H1 (cell line): ENCODE measurements around the gene SIN3B. TPM values are rescaled to one million over a fixed set of nuclear protein-coding genes. Genes with fewer than 3 reads are reported as not detected.

Source experiments
- CTCF ChIA-PET: fragments of 300-600 bp; sonication (Branson Sonifier 250); formaldehyde crosslinking; loops from one replicate; lab custom pipeline; 2021; ENCODE audit not compliant: partially characterized antibody; lab: Charles Lee
- POLR2A ChIA-PET: fragments of 300-600 bp; sonication (Branson Sonifier 250); formaldehyde crosslinking; loops from one replicate; lab custom pipeline; 2021; ENCODE audit warnings: inconsistent platforms; ENCODE audit not compliant: partially characterized antibody; lab: Charles Lee
- DNase-seq, 2 experiments: peaks; one replicate each; pipeline versions ENCODE4 v3.0.0 to v3.0.0-alpha.2; 2010 to 2022; ENCODE audit warnings: low spot score in 2 of 2, low read depth in 1 of 2, mixed read lengths in 1 of 2
- FAIRE-seq: peaks from 2 replicates; lab custom pipeline; 2011; peaks lifted over from hg19 to GRCh38; lab: Jason Lieb, UNC
- H2AFZ ChIP-seq: 2 replicates; pipeline ENCODE4 v1.8.1; 2012; ENCODE audit warnings: low read length, inconsistent platforms
- H2AK5ac ChIP-seq: 2 replicates; pipeline ENCODE4 v1.6.1; 2013; ENCODE audit warnings: low read depth, low read length
- H2BK120ac ChIP-seq: replicated peaks from 2 replicates; pipeline ENCODE3; 2013; ENCODE audit warnings: low read depth, low read length, inconsistent platforms
- H2BK12ac ChIP-seq: 2 replicates; pipeline ENCODE4 v1.6.1; 2013; ENCODE audit warnings: low read depth, low read length
- H2BK15ac ChIP-seq: 2 replicates; pipeline ENCODE4 v1.6.1; 2013; ENCODE audit warnings: low read length
- H2BK20ac ChIP-seq: 2 replicates; pipeline ENCODE4 v1.6.1; 2013; ENCODE audit warnings: low read length
- H2BK5ac ChIP-seq: 2 replicates; pipeline ENCODE4 v1.6.1; 2013; ENCODE audit warnings: low read depth, low read length
- H3K14ac ChIP-seq: 2 replicates; pipeline ENCODE4 v1.6.1; 2013; ENCODE audit warnings: inconsistent platforms; ENCODE audit not compliant: insufficient read length
- H3K18ac ChIP-seq: 2 replicates; pipeline ENCODE4 v1.6.1; 2013; ENCODE audit warnings: low read length; ENCODE audit errors: extremely low read depth
- H3K23ac ChIP-seq: 2 replicates; pipeline ENCODE4 v1.6.1; 2013; ENCODE audit warnings: inconsistent platforms; ENCODE audit not compliant: insufficient read length
- H3K23me2 ChIP-seq: 2 replicates; pipeline ENCODE4 v1.6.1; 2013; ENCODE audit warnings: low read depth, low read length
- H3K27ac ChIP-seq: 2 replicates; pipeline ENCODE4 v1.6.1; 2011; ENCODE audit warnings: low read depth, low read length, inconsistent platforms
- H3K27me3 ChIP-seq, 4 experiments: replicated peaks in 1 of 4; 1 replicate in 1 of 4; 2 replicates in 3 of 4; pipeline versions ENCODE4 v1.6.1 to v1.8.1; 2011 to 2013; ENCODE audit warnings: low read length in 3 of 4, mild to moderate bottlenecking in 3 of 4, inconsistent platforms in 2 of 4, mixed read lengths in 2 of 4, moderate library complexity in 1 of 4; ENCODE audit not compliant: control insufficient read depth in 3 of 4, insufficient read depth in 3 of 4; ENCODE audit errors: extremely low read depth in 1 of 4
- H3K36me3 ChIP-seq, 4 experiments: 2 replicates each; pipeline versions ENCODE4 v1.6.1 to v1.8.1; 2011 to 2013; ENCODE audit warnings: mild to moderate bottlenecking in 4 of 4, low read length in 3 of 4, moderate library complexity in 2 of 4, control low read depth in 1 of 4, inconsistent platforms in 1 of 4; ENCODE audit not compliant: insufficient read depth in 4 of 4, control insufficient read depth in 2 of 4
- H3K4ac ChIP-seq: replicated peaks from 2 replicates; pipeline ENCODE3; 2013; ENCODE audit warnings: low read length, low read depth, mixed read lengths, inconsistent platforms; ENCODE audit not compliant: insufficient read length
- H3K4me1 ChIP-seq, 4 experiments: replicated peaks in 1 of 4; 1 replicate in 1 of 4; 2 replicates in 3 of 4; pipeline versions ENCODE4 v1.6.1 to v1.8.1; 2011 to 2013; ENCODE audit warnings: low read length in 3 of 4, inconsistent platforms in 2 of 4, mixed read lengths in 1 of 4; ENCODE audit not compliant: insufficient read depth in 4 of 4, control insufficient read depth in 3 of 4
- H3K4me2 ChIP-seq, 2 experiments: 2 replicates each; pipeline versions ENCODE4 v1.6.1 to v1.8.1; 2011 to 2013; ENCODE audit warnings: low read depth in 2 of 2, low read length in 2 of 2, control low read depth in 1 of 2, inconsistent platforms in 1 of 2, mild to moderate bottlenecking in 1 of 2; ENCODE audit not compliant: insufficient read depth in 1 of 2
- H3K4me3 ChIP-seq, 4 experiments: fragments of 200-600, 300-600 bp in 1 of 4; sonication (generic), shearing (Covaris generic), sonication (Bioruptor Twin) in 1 of 4; 2 replicates each; pipeline versions ENCODE4 v1.5.1 to v1.8.1; 2011 to 2016; ENCODE audit warnings: low read length in 4 of 4, low read depth in 3 of 4, control low read depth in 2 of 4, inconsistent platforms in 2 of 4, mild to moderate bottlenecking in 2 of 4, mixed read lengths in 1 of 4, moderate library complexity in 1 of 4; ENCODE audit not compliant: insufficient read depth in 2 of 4; ENCODE audit errors: extremely low read depth in 1 of 4
- H3K56ac ChIP-seq: replicated peaks from 2 replicates; pipeline ENCODE3; 2013; ENCODE audit warnings: low read depth, mild to moderate bottlenecking, mixed read lengths, low read length, inconsistent platforms; ENCODE audit not compliant: insufficient read length
- H3K79me1 ChIP-seq: 2 replicates; pipeline ENCODE4 v1.6.1; 2013; ENCODE audit warnings: low read depth, low read length, control low read depth
- H3K79me2 ChIP-seq, 2 experiments: 2 replicates each; pipeline versions ENCODE4 v1.6.1 to v1.8.1; 2012 to 2013; ENCODE audit warnings: low read length in 2 of 2, mild to moderate bottlenecking in 2 of 2, inconsistent platforms in 1 of 2; ENCODE audit not compliant: insufficient read depth in 2 of 2, control insufficient read depth in 1 of 2
- H3K9ac ChIP-seq, 4 experiments: replicated peaks in 1 of 4; 1 replicate in 1 of 4; 2 replicates in 3 of 4; pipeline versions ENCODE4 v1.6.1 to v1.8.1; 2011 to 2013; ENCODE audit warnings: low read depth in 3 of 4, low read length in 3 of 4, control low read depth in 2 of 4, mild to moderate bottlenecking in 2 of 4, moderate library complexity in 2 of 4, inconsistent platforms in 1 of 4; ENCODE audit errors: extremely low read depth in 1 of 4
- H3K9me3 ChIP-seq, 2 experiments: 2 replicates each; pipeline versions ENCODE4 v1.6.1 to v1.8.1; 2012 to 2013; ENCODE audit warnings: mild to moderate bottlenecking in 2 of 2, moderate library complexity in 2 of 2, control low read depth in 1 of 2, inconsistent platforms in 1 of 2, low read depth in 1 of 2, low read length in 1 of 2, mixed read lengths in 1 of 2; ENCODE audit not compliant: insufficient read depth in 2 of 2
- H4K20me1 ChIP-seq, 2 experiments: replicated peaks in 1 of 2; 2 replicates each; pipeline versions ENCODE3 to v1.8.1; 2011 to 2013; ENCODE audit warnings: inconsistent platforms in 2 of 2, low read length in 2 of 2, mild to moderate bottlenecking in 1 of 2; ENCODE audit not compliant: insufficient read depth in 2 of 2, control insufficient read depth in 1 of 2
- H4K5ac ChIP-seq: 2 replicates; pipeline ENCODE4 v1.6.1; 2013; ENCODE audit warnings: low read length, low read depth, mixed read lengths, inconsistent platforms; ENCODE audit not compliant: insufficient read length
- H4K8ac ChIP-seq: 2 replicates; pipeline ENCODE4 v1.8.0; 2013; ENCODE audit warnings: mild to moderate bottlenecking, moderate library complexity, low read length, inconsistent platforms; ENCODE audit not compliant: insufficient read depth; ENCODE audit errors: extremely low read depth
- H4K91ac ChIP-seq: replicated peaks from 2 replicates; pipeline ENCODE3; 2013; ENCODE audit warnings: low read length, mixed read lengths, inconsistent platforms; ENCODE audit not compliant: insufficient read length
- KDM1A ChIP-seq: fragments of 200-600, 300-600 bp; sonication (generic); IDR thresholded peaks from 2 replicates; pipeline ENCODE4 v1.7.1; 2016; ENCODE audit warnings: mild to moderate bottlenecking, low read length, borderline replicate concordance
- KDM5A ChIP-seq: fragments of 200-600 bp; IDR thresholded peaks from 2 replicates; pipeline ENCODE4 v1.7.1; 2012; ENCODE audit warnings: mild to moderate bottlenecking, low read length, inconsistent platforms, mixed read lengths
- WGBS, 2 experiments: shearing (Covaris generic) in 1 of 2; methylation state at CpG; one replicate each; pipeline versions ENCODE4 v1.1.6 to v1.1.7; 2013 to 2015; ENCODE audit warnings: low lambda C conversion rate in 2 of 2, mixed read lengths in 2 of 2, inconsistent platforms in 1 of 2, low coverage in 1 of 2, missing lambda C conversion rate in 1 of 2; ENCODE audit not compliant: insufficient replicate concordance in 2 of 2, insufficient coverage in 1 of 2, insufficient read length in 1 of 2; ENCODE audit errors: extremely low coverage in 1 of 2, missing lambda C conversion rate in 1 of 2; 5-methylcytosine and 5-hydroxymethylcytosine counted together
- polyA plus RNA-seq, 7 experiments: library from polyadenylated mRNA; depleted of rRNA in 3 of 7; stranded (reverse) in 5 of 7; unstranded in 2 of 7; fragments of >200 nt in 5 of 7; fragments of 200-250 nt in 2 of 7; gene quantifications; 1 replicate in 5 of 7; 2 replicates in 1 of 7; 4 replicates in 1 of 7; pipeline versions ENCODE4 v1.2.1 to v1.2.3, GENCODE V29; 2011 to 2013; ENCODE audit warnings: missing spikeins in 2 of 7, mixed read lengths in 2 of 7
- total RNA-seq: library from RNA; stranded (reverse); fragmentation: NEBNext Ultra II Directional; extraction: Animal tissue kit (Norgen Biotek cat#: 25700); gene quantifications from 2 replicates; pipeline ENCODE4 v1.2.1, GENCODE V29; 2021

The SIN3B gene
- total and polyA plus RNA-seq, 2 of the 8 experiments (the other 6 are each of a cell fraction or from before 2014, with no cell fraction given): 29.5 to 71.1 TPM

- H3K14ac ChIP-seq: no peak overlapping the region
- WGBS, 2 experiments: 93% methylated on average over 16 of the region's 16 CpGs; no CpG with 5 or more reads in 1 of the 2 experiments
- no peak overlapping the region for H2BK12ac ChIP-seq
- no peaks in the 10 kb centered on the region for H3K9me3 ChIP-seq
- H3K23ac ChIP-seq: no peak overlapping the region
- H4K91ac ChIP-seq: no peak overlapping the region
- no peaks in the 10 kb centered on the region for H3K79me2 ChIP-seq
- H3K4ac ChIP-seq: no peak overlapping the region
- no peaks in the 10 kb centered on the region for H4K20me1 ChIP-seq
- no peak overlapping the region for H2BK120ac ChIP-seq
- H3K4me1 ChIP-seq: no peaks in the 10 kb centered on the region
- DNase-seq (no peak), FAIRE-seq (no peak)
- no peaks in the 10 kb centered on the region for H3K79me1 ChIP-seq
- POLR2A ChIA-PET: interaction anchor here (1.9 kb wide), 1 partner anchor 26 kb away, joined by 9 read pairs; no protein-coding TSS in a partner anchor
- H3K18ac ChIP-seq: no peak overlapping the region
- no peak overlapping the region for H2BK15ac ChIP-seq
- no peak overlapping the region for H2AFZ ChIP-seq
- TF ChIP-seq KDM1A (no peak), KDM5A (no peak)
- no peak overlapping the region for H3K4me2 ChIP-seq
- no peaks in the 10 kb centered on the region for H3K23me2 ChIP-seq
- no peaks in the 10 kb centered on the region for H3K36me3 ChIP-seq
- H3K27me3 ChIP-seq: no peaks in the 10 kb centered on the region
- no peak overlapping the region for H2BK20ac ChIP-seq
- H3K4me3 ChIP-seq: no peak overlapping the region
- no peak overlapping the region for H2BK5ac ChIP-seq
- no peak overlapping the region for H3K56ac ChIP-seq
- no peak overlapping the region for H4K5ac ChIP-seq
- no peak overlapping the region for H3K27ac ChIP-seq
- H4K8ac ChIP-seq: no peak overlapping the region
- no peak overlapping the region for H3K9ac ChIP-seq
- CTCF ChIA-PET: no interaction called here
- H2AK5ac ChIP-seq: no peak overlapping the region
Observed at GRCh38 chr19:16799740-16800139, 29.5 kb upstream of the SIN3B start.
